HCT116 (cell line): ENCODE data around the gene AHI1. TPM values are rescaled to one million over a fixed set of nuclear protein-coding genes. Genes with fewer than 3 reads are reported as not detected.

ENCODE experiments used
- ATAC-seq: fragments of 200-7000 bp; cut with Tn5 transposase; 2 replicates; pipeline ENCODE4 v1.9.1; 2020; ENCODE audit warnings: mild to moderate bottlenecking, moderate library complexity
- BruUV-seq: library from RNA; stranded (reverse); fragments of 400-500 nt; replicated peaks from 2 replicates; lab custom pipeline; 2021; lab: Mats Ljungman, UMichigan
- CTCF ChIA-PET: fragments of 300-600 bp; sonication (Branson Sonifier 250); formaldehyde crosslinking; loops from one replicate; lab custom pipeline; 2021; ENCODE audit warnings: antibody characterized with exemption; lab: Charles Lee
- POLR2A ChIA-PET: fragments of 300-600, 350-600 bp; sonication (Branson Sonifier 250); formaldehyde crosslinking; loops from one replicate; lab custom pipeline; 2021; ENCODE audit warnings: antibody characterized with exemption; lab: Charles Lee
- RAD21 ChIA-PET, 2 experiments: fragments of 300-600 bp; sonication (Branson Sonifier 250); formaldehyde crosslinking; loops; one replicate each; lab custom pipeline; 2023; ENCODE audit warnings: low total read pairs in 2 of 2; ENCODE audit not compliant: uncharacterized antibody in 2 of 2, unreplicated experiment in 2 of 2, low non-redundant PET in 1 of 2; lab: Charles Lee
- DNase-seq: peaks from one replicate; pipeline ENCODE4 v3.0.0-alpha.2; 2010; ENCODE audit warnings: low read depth, low spot score
- H2AFZ ChIP-seq: fragments of 200-600 bp; shearing (Covaris generic), sonication (generic); 2 replicates; pipeline ENCODE4 v1.6.1; 2017; ENCODE audit warnings: low read depth, mixed run types, mixed read lengths, antibody characterized with exemption, low read length; ENCODE audit not compliant: poor library complexity, severe bottlenecking
- H3K27ac ChIP-seq: 2 replicates; pipeline ENCODE4 v1.5.1; 2012; ENCODE audit warnings: low read depth, low read length
- H3K27me3 ChIP-seq: fragments of 200-600 bp; sonication (generic); 2 replicates; pipeline ENCODE4 v1.6.1; 2016; ENCODE audit warnings: mixed run types, low read length, mixed read lengths; ENCODE audit not compliant: insufficient read depth
- H3K36me3 ChIP-seq, 2 experiments: fragments of 200-500 bp in 1 of 2; fragments of 200-600 bp in 1 of 2; sonication (Bioruptor generic) in 1 of 2; sonication (generic) in 1 of 2; 2 replicates each; pipeline versions ENCODE4 v1.5.1 to v1.6.1; 2014 to 2016; ENCODE audit warnings: low read length in 2 of 2, inconsistent platforms in 1 of 2, mixed read lengths in 1 of 2, mixed run types in 1 of 2; ENCODE audit not compliant: insufficient read depth in 2 of 2, control insufficient read depth in 1 of 2
- H3K4me1 ChIP-seq, 2 experiments: fragments of 200-600 bp in 1 of 2; sonication (generic) in 1 of 2; 2 replicates each; pipeline versions ENCODE4 v1.5.1 to v1.6.1; 2012 to 2017; ENCODE audit warnings: low read length in 2 of 2, inconsistent platforms in 1 of 2, mild to moderate bottlenecking in 1 of 2, mixed read lengths in 1 of 2, mixed run types in 1 of 2, moderate library complexity in 1 of 2; ENCODE audit not compliant: insufficient read depth in 2 of 2, control insufficient read depth in 1 of 2
- H3K4me2 ChIP-seq: fragments of 200-600 bp; sonication (generic); 2 replicates; pipeline ENCODE4 v1.6.1; 2017; ENCODE audit warnings: mixed run types, low read length, mixed read lengths
- H3K4me3 ChIP-seq, 2 experiments: fragments of 200-600 bp in 1 of 2; sonication (generic) in 1 of 2; replicated peaks in 1 of 2; 2 replicates each; pipeline ENCODE4 v1.5.1; 2011 to 2016; ENCODE audit warnings: low read length in 2 of 2, control low read depth in 1 of 2, low read depth in 1 of 2, mild to moderate bottlenecking in 1 of 2, mixed read lengths in 1 of 2, mixed run types in 1 of 2
- H3K79me2 ChIP-seq: fragments of 200-600 bp; sonication (generic); 2 replicates; pipeline ENCODE4 v1.6.1; 2017; ENCODE audit warnings: mild to moderate bottlenecking, mixed run types, low read length, moderate library complexity, mixed read lengths; ENCODE audit not compliant: insufficient read depth
- H3K9ac ChIP-seq: fragments of 200-600 bp; sonication (generic); 2 replicates; pipeline ENCODE4 v1.6.1; 2016; ENCODE audit warnings: low read length, mixed read lengths
- H3K9me2 ChIP-seq: fragments of 200-600 bp; sonication (generic), shearing (Covaris generic); 2 replicates; pipeline ENCODE4 v1.6.1; 2017; ENCODE audit warnings: mixed run types, mild to moderate bottlenecking, moderate library complexity; ENCODE audit not compliant: insufficient read depth
- H3K9me3 ChIP-seq, 2 experiments: fragments of 200-500 bp in 1 of 2; fragments of 200-600 bp in 1 of 2; sonication (Bioruptor generic) in 1 of 2; sonication (generic) in 1 of 2; 2 replicates each; pipeline ENCODE4 v1.6.1; 2014 to 2017; ENCODE audit warnings: low read length in 2 of 2, mixed read lengths in 2 of 2, inconsistent platforms in 1 of 2, low read depth in 1 of 2, mild to moderate bottlenecking in 1 of 2, mixed run types in 1 of 2, moderate library complexity in 1 of 2; ENCODE audit not compliant: control insufficient read depth in 1 of 2, insufficient read depth in 1 of 2
- H4K20me1 ChIP-seq: fragments of 200-600 bp; sonication (generic), shearing (Covaris generic); 2 replicates; pipeline ENCODE4 v1.6.1; 2017; ENCODE audit warnings: mixed run types, mild to moderate bottlenecking, moderate library complexity; ENCODE audit not compliant: insufficient read depth
- ATF3 ChIP-seq: IDR thresholded peaks from 2 replicates; pipeline ENCODE4 v1.6.1; 2012
- CEBPB ChIP-seq: IDR thresholded peaks from 2 replicates; pipeline ENCODE4 v1.6.1; 2012; ENCODE audit warnings: low read depth
- ELF1 ChIP-seq: IDR thresholded peaks from 2 replicates; pipeline ENCODE4 v1.6.1; 2012; ENCODE audit warnings: low read depth, borderline replicate concordance
- JUND ChIP-seq: IDR thresholded peaks from 2 replicates; pipeline ENCODE4 v1.6.1; 2012
- POLR2A ChIP-seq: IDR thresholded peaks from 2 replicates; pipeline ENCODE4 v1.7.0; 2011; ENCODE audit warnings: borderline replicate concordance; ENCODE audit not compliant: insufficient read depth, insufficient read length; ENCODE audit errors: extremely low read depth
- RAD21 ChIP-seq: IDR thresholded peaks from 2 replicates; pipeline ENCODE4 v1.6.1; 2012; ENCODE audit warnings: low read depth, mild to moderate bottlenecking
- SIN3A ChIP-seq: IDR thresholded peaks from 2 replicates; pipeline ENCODE4 v1.6.1; 2012; ENCODE audit warnings: low read depth
- SRF ChIP-seq: IDR thresholded peaks from 2 replicates; pipeline ENCODE4 v1.6.1; 2012; ENCODE audit warnings: low read depth
- ZBTB33 ChIP-seq: IDR thresholded peaks from 2 replicates; pipeline ENCODE4 v1.6.1; 2011; ENCODE audit warnings: mild to moderate bottlenecking, low read length, moderate library complexity; ENCODE audit not compliant: insufficient replicate concordance; ENCODE audit errors: extremely low read depth
- ZNF274 ChIP-seq: fragments of 200-500 bp; sonication (Bioruptor generic); IDR thresholded peaks from 2 replicates; pipeline ENCODE4 v1.6.1; 2014; ENCODE audit warnings: mild to moderate bottlenecking, low read depth, low read length, inconsistent platforms
- intact Hi-C: fragments of 100-400 bp; cut with micrococcal nuclease; formaldehyde crosslinking; loops from 2 replicates; pipeline ENCODE4 v1.10.0; 2022
- total RNA-seq: library from RNA; stranded (reverse); gene quantifications from one replicate; pipeline ENCODE4 v1.2.1, GENCODE V29; 2021; ENCODE audit not compliant: unreplicated experiment

Gene AHI1
- total RNA-seq, 1 experiment from 2014 or later, result 29.6 TPM

GRCh38 chr6:135295085-135295484, 202.5 kb downstream of the AHI1 start:
- BruUV-seq, result no TSS peak
- H3K27ac ChIP-seq, result no peak overlapping the region
- TF ChIP-seq RAD21, result no peak
- TF ChIP-seq SRF, result no peak
- TF ChIP-seq POLR2A, result no peak
- no peak for TF ChIP-seq JUND
- TF ChIP-seq ZNF274, result no peak
- no peak for TF ChIP-seq ZBTB33
- no peak for TF ChIP-seq ATF3
- TF ChIP-seq ELF1, result no peak
- TF ChIP-seq CEBPB, result no peak
- no peak for TF ChIP-seq SIN3A
- TF ChIP-seq, all 23 proteins: peak for 0
- ChIA-PET POLR2A (no interaction called here), RAD21 (no interaction called here), CTCF (no interaction called here)
- H3K79me2 ChIP-seq, result no peaks in the 10 kb centered on the region
- intact Hi-C loops, result no loop called here
- no peak overlapping the region for H2AFZ ChIP-seq
- no peak for DNase-seq
- no peak overlapping the region for H3K4me3 ChIP-seq
- no peaks in the 10 kb centered on the region for H3K27me3 ChIP-seq
- no peaks in the 10 kb centered on the region for H4K20me1 ChIP-seq
- H3K4me2 ChIP-seq, result no peak overlapping the region
- H3K4me1 ChIP-seq, result peaks cover 11 to 13% of the 10 kb centered on the region in 2 experiments
- no peak overlapping the region for H3K9ac ChIP-seq
- H3K9me2 ChIP-seq, result no peaks in the 10 kb centered on the region
- H3K9me3 ChIP-seq, result no peaks in the 10 kb centered on the region
- no peaks in the 10 kb centered on the region for H3K36me3 ChIP-seq
- ATAC-seq, result no peak
